Loucy (cell line): ENCODE measurements around the gene PRKN.

Experiments
- H2AFZ ChIP-seq: fragments of 200-600 bp; sonication (generic); 2 replicates; pipeline ENCODE4 v1.6.0; 2016; ENCODE audit warnings: antibody characterized with exemption, mild to moderate bottlenecking, low read length, moderate library complexity
- H3F3A ChIP-seq: fragments of 200-600 bp; 2 replicates; pipeline ENCODE4 v1.6.0; 2016; ENCODE audit warnings: antibody characterized with exemption, low read depth, mild to moderate bottlenecking
- H3K27me3 ChIP-seq: fragments of 200-600 bp; sonication (generic); 2 replicates; pipeline ENCODE4 v1.6.1; 2014; ENCODE audit warnings: low read length, mild to moderate bottlenecking; ENCODE audit not compliant: insufficient read depth, poor library complexity, severe bottlenecking
- H3K36me3 ChIP-seq: fragments of 200-600 bp; sonication (generic); 2 replicates; pipeline ENCODE4 v1.6.1; 2016; ENCODE audit warnings: low read length; ENCODE audit not compliant: insufficient read depth
- H3K4me1 ChIP-seq: fragments of 200-600 bp; sonication (generic); 2 replicates; pipeline ENCODE4 v1.5.1; 2014; ENCODE audit warnings: low read length, mild to moderate bottlenecking; ENCODE audit not compliant: insufficient read depth, poor library complexity, severe bottlenecking
- H3K4me2 ChIP-seq: fragments of 200-600 bp; sonication (generic); 2 replicates; pipeline ENCODE4 v1.6.0; 2014; ENCODE audit warnings: antibody characterized with exemption, low read length, low read depth, mild to moderate bottlenecking; ENCODE audit not compliant: poor library complexity, severe bottlenecking
- H3K4me3 ChIP-seq: fragments of 200-600 bp; sonication (generic); 2 replicates; pipeline ENCODE4 v1.5.1; 2014; ENCODE audit warnings: low read length, mild to moderate bottlenecking, mixed read lengths; ENCODE audit not compliant: poor library complexity, severe bottlenecking
- H3K79me2 ChIP-seq: fragments of 200-600 bp; sonication (generic); 2 replicates; pipeline ENCODE4 v1.6.1; 2014; ENCODE audit warnings: low read length; ENCODE audit not compliant: insufficient read depth
- H3K9ac ChIP-seq: fragments of 200-600 bp; sonication (generic); 2 replicates; pipeline ENCODE4 v1.6.0; 2014; ENCODE audit warnings: mild to moderate bottlenecking, low read depth, low read length, moderate library complexity; ENCODE audit not compliant: poor library complexity, severe bottlenecking
- H3K9me2 ChIP-seq: fragments of 200-600 bp; sonication (generic); replicated peaks from 2 replicates; pipeline ENCODE4 v1.6.1; 2016; ENCODE audit warnings: low read depth, low read length, mixed read lengths
- H3K9me3 ChIP-seq: fragments of 200-600 bp; sonication (generic); 2 replicates; pipeline ENCODE4 v1.6.1; 2014; ENCODE audit warnings: mild to moderate bottlenecking, antibody characterized with exemption, low read length, low read depth; ENCODE audit not compliant: insufficient read depth
- H4K20me1 ChIP-seq: fragments of 200-600 bp; sonication (generic); 2 replicates; pipeline ENCODE4 v1.6.0; 2014; ENCODE audit warnings: antibody characterized with exemption, low read length, mild to moderate bottlenecking; ENCODE audit not compliant: insufficient read depth, poor library complexity, severe bottlenecking
- EZH2phosphoT487 ChIP-seq: fragments of 200-600 bp; IDR thresholded peaks from 2 replicates; pipeline ENCODE4 v1.6.1; 2018; ENCODE audit warnings: antibody characterized with exemption, mild to moderate bottlenecking, moderate library complexity, borderline replicate concordance
- TF ChIP-seq, protein P1 (sequence below): fragments of 200-600 bp; sonication (generic); conservative IDR thresholded peaks from 2 replicates; pipeline ENCODE4 v1.5.1; 2014; ENCODE audit warnings: mild to moderate bottlenecking, antibody characterized with exemption, low read length

Gene PRKN

DNA sequence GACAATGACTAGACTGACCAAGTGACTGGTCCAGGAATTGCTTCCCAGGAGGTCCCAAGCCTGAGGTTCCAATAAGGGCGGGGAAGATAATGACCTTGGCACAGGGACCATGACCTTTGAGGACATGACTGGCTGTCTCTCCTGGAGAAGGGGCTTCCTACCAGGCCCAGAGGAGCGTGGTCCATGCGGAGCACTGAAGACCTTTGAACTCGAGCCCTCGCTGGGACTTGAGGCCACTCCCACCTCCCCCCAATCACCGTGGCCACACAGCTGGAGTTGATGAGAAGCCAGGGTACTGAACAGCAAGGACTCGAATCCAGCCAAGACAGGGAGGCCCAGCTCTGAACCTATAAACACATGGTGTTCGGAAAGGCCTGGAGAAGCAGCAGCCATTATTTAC, 677.0 kb downstream of the PRKN start:
- Histone ChIP-seq H3K9ac (no peak overlapping the region), H3K79me2 (no peaks in the 10 kb centered on the region), H3K4me1 (no peaks in the 10 kb centered on the region), H4K20me1 (no peaks in the 10 kb centered on the region), H3K4me3 (no peak overlapping the region), H3F3A (no peaks in the 10 kb centered on the region), H3K27me3 (no peaks in the 10 kb centered on the region), H3K9me2 (no peaks in the 10 kb centered on the region), H3K9me3 (no peaks in the 10 kb centered on the region), H2AFZ (no peak overlapping the region), H3K36me3 (no peaks in the 10 kb centered on the region), H3K4me2 (no peak overlapping the region)
- TF ChIP-seq, protein P1, sequence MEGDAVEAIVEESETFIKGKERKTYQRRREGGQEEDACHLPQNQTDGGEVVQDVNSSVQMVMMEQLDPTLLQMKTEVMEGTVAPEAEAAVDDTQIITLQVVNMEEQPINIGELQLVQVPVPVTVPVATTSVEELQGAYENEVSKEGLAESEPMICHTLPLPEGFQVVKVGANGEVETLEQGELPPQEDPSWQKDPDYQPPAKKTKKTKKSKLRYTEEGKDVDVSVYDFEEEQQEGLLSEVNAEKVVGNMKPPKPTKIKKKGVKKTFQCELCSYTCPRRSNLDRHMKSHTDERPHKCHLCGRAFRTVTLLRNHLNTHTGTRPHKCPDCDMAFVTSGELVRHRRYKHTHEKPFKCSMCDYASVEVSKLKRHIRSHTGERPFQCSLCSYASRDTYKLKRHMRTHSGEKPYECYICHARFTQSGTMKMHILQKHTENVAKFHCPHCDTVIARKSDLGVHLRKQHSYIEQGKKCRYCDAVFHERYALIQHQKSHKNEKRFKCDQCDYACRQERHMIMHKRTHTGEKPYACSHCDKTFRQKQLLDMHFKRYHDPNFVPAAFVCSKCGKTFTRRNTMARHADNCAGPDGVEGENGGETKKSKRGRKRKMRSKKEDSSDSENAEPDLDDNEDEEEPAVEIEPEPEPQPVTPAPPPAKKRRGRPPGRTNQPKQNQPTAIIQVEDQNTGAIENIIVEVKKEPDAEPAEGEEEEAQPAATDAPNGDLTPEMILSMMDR: no peak
- no peak for TF ChIP-seq EZH2phosphoT487

DNA sequence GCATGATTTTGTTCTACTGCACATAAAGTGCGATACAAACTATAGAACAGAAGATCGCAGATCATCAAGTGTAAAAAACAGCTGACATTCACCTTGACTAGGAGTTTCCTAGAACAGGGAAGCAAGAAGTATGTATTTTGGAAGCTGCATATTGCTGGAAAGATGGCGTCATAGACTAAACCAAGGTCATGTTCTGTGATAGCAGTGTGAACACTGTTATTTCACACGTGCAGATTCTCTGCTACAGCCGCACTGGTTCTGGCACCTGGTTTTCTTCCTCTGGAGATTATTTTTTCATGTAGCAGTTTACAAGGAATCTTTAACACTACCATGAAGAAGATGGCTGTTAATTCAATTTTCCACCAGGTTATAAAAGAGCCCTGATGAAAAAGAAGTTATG, 681.2 kb downstream of the PRKN start:
- Histone ChIP-seq H3K27me3 (no peaks in the 10 kb centered on the region), H3K4me3 (no peak overlapping the region), H3K9me3 (no peaks in the 10 kb centered on the region), H3K79me2 (no peaks in the 10 kb centered on the region), H3K36me3 (no peaks in the 10 kb centered on the region), H3F3A (no peaks in the 10 kb centered on the region), H3K9me2 (no peaks in the 10 kb centered on the region), H3K4me2 (no peak overlapping the region), H2AFZ (no peak overlapping the region), H3K9ac (no peak overlapping the region), H4K20me1 (no peaks in the 10 kb centered on the region), H3K4me1 (no peaks in the 10 kb centered on the region)
- TF ChIP-seq, protein P1: no peak
- TF ChIP-seq EZH2phosphoT487: no peak

DNA sequence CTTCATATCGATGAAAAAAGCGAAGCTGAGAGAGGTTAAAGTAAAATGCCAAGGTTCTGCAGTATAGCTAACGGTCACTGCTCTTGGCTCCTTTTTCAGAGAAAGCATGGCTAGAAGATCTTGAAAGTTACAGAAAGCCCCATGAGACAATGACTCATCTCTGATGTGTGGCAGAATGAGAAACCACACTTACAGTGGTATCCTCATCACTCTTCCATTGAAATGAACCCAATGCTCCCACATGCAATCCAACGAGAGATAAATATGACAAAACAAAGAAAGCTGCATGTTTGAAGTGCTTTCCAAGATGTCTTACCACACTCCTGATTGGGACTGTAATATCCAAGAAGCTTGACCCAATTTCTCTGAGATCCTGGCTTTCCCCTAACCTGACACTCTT, 694.9 kb downstream of the PRKN start:
- Histone ChIP-seq H3K9me3 (no peaks in the 10 kb centered on the region), H3K79me2 (no peaks in the 10 kb centered on the region), H3K4me3 (no peak overlapping the region), H4K20me1 (no peaks in the 10 kb centered on the region), H3K9ac (no peak overlapping the region), H2AFZ (no peak overlapping the region), H3K27me3 (no peaks in the 10 kb centered on the region), H3K36me3 (no peaks in the 10 kb centered on the region), H3K4me1 (no peaks in the 10 kb centered on the region), H3K4me2 (no peak overlapping the region), H3F3A (no peaks in the 10 kb centered on the region), H3K9me2 (no peaks in the 10 kb centered on the region)
- TF ChIP-seq, protein P1: no peak
- no peak for TF ChIP-seq EZH2phosphoT487
